ENCODE results near the gene PROM1.

DNA sequence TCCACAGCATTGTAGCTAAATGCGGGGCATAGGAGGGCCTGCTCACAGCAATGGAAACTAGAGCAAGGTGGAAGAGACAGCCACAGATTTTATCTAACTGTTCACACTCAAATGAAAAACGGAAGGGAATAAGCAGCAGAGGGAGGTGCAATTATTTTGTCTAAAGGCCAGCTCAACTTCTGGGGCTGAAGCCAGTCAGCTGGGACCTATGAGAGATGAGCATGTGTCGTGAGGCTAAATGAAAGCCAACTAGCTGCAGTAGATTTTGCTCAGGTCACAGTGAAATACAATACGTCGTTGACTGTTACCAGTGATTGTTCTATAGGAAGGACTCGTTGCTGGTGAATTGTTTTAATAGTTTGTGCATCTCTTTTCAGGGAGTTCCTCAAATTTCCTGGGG lies 94.4 kb downstream of the PROM1 start:
- TF ChIP-seq POLR2A (IDR thresholded peaks at IDR 0.05; ENCODE audit: low read length) = no peak
- no peak for TF ChIP-seq GATA1 (IDR thresholded peaks at IDR 0.05; ENCODE audit: low read depth, low read length)
